LNCaP clone FGC (cell line): ENCODE results near the gene RPS6KA4.

ENCODE experiments used
- DNase-seq: peaks from one replicate; pipeline ENCODE4 v3.0.0-alpha.2; 2011; ENCODE audit warnings: low read depth
- H3K4me3 ChIP-seq: 2 replicates; pipeline ENCODE4 v1.5.1; 2011; ENCODE audit warnings: mild to moderate bottlenecking, low read depth, low read length, control low read depth
- TF ChIP-seq, protein P1 (sequence below): IDR thresholded peaks from 2 replicates; pipeline ENCODE4 v1.5.1; 2012; ENCODE audit warnings: mild to moderate bottlenecking; ENCODE audit not compliant: control insufficient read depth, insufficient read depth; ENCODE audit errors: extremely low read depth

RPS6KA4 gene

DNA sequence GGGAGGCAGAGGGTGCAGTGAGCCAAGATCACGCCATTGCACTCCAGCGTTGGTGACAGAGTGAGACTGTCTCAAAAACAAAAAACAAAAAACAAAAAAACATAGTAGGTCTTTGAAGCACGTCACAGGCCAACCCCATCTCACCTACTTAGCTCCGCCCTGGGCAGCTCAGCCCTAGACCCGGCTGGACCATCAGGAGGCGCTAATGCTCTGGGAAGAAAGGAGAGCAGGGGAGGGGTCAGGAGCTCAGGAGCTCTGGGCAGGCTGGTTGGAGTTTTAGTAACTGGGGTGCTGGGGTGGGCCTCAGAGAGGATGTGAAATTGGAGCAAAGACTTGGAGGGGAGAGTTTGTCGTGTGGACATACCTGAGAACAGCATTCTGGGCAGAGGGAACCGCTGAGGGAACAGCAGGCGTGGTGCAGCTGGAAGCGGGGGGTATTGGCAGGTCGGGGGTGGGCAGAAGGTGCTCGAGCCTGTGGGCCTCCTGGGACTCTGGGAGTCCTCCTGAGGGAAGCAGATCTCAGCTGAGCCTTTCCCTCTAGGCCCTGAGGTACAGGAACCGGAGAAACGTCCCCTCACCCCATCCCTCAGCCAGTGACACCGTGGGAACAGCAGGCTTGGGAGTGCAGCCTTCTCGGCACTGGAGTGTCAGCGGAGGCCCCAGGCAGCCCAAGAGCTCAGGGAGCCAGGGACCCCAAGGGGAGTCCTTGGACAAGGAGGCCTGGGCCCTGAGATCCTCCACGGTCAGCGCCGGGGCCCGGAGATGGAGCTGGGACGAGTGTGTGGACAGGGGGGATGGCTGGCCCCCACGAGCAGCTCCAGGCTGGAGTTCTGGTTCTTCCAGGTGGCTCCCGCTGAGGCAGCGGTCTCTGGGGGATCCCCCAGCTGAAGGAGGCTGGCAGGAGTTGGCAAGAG, 2.2 kb upstream of the RPS6KA4 start:
- TF ChIP-seq, protein P1, sequence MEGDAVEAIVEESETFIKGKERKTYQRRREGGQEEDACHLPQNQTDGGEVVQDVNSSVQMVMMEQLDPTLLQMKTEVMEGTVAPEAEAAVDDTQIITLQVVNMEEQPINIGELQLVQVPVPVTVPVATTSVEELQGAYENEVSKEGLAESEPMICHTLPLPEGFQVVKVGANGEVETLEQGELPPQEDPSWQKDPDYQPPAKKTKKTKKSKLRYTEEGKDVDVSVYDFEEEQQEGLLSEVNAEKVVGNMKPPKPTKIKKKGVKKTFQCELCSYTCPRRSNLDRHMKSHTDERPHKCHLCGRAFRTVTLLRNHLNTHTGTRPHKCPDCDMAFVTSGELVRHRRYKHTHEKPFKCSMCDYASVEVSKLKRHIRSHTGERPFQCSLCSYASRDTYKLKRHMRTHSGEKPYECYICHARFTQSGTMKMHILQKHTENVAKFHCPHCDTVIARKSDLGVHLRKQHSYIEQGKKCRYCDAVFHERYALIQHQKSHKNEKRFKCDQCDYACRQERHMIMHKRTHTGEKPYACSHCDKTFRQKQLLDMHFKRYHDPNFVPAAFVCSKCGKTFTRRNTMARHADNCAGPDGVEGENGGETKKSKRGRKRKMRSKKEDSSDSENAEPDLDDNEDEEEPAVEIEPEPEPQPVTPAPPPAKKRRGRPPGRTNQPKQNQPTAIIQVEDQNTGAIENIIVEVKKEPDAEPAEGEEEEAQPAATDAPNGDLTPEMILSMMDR: peak; percentile 77
- no peak overlapping the region for H3K4me3 ChIP-seq
- DNase-seq: no peak

GRCh38 chr11:64357446-64357845, 1.5 kb upstream of the RPS6KA4 start:
- no peak overlapping the region for H3K4me3 ChIP-seq
- TF ChIP-seq, protein P1: no peak
- no peak for DNase-seq

DNA sequence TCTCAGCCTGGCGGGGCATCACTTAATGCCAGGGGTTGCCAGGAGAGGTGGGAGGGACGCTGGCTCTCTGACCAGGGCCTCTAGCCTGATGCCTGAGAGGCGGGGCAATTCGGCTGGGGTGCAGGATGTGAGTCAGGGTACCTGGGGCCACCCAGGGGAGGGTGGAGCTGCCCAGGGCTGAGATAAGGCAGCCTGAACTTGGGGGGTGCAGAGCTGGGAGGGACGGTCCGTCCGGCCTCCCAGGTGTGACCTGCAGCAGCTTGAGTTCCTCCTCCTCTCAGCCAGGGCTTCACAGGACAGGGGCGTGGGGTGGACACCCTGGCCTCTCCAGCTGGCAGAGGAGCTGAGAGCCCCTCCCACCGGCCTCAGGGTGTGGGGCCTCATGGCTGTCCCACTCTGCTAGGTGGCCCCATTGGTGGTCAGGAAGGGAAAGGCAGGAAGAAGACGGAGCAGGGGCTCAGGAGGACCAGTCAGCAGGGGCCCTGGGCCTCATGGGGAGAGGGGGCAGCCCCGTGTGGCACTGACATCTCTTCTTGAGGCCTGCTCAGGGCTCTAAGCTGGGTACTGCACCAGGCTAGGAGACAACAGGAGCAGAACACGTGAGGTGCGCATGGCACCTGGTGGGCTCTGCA, 942 bp upstream of the RPS6KA4 start:
- no peak for DNase-seq
- TF ChIP-seq, protein P1: no peak
- H3K4me3 ChIP-seq: peak overlapping the region; percentile 70

- H3K4me3 ChIP-seq: peak overlapping the region; percentile 70
- TF ChIP-seq, protein P1: no peak
- DNase-seq: no peak
Measured at GRCh38 chr11:64358536-64358906, 441 bp upstream of the RPS6KA4 start.

DNA sequence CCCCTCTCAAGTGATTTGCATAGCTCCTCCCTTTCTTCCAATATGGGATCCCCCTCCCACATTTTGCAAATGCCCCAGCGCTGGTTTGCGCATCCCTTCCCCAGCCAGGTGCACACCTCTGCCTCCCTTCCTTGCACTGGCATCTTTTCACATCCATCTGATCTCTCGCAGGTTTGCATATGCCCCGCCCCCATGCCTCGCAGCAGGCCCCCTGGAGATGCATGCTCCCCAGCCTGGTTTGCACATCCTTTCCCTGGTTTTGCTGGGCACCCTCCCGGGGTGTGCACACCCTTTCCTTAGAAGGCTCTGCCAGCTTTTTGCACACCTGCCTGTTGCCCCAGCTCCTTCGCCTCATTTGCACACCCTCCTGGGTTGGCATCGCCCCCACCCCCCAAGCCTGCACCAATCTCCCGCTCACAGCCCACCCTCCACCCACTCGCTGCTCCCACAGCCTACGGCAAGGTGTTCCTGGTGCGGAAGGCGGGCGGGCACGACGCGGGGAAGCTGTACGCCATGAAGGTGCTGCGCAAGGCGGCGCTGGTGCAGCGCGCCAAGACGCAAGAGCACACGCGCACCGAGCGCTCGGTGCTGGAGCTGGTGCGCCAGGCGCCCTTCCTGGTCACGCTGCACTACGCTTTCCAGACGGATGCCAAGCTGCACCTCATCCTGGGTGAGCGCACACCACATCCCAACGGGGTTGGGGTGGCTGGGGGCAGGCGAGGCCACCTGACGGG, 917 bp downstream of the RPS6KA4 start:
- peak; percentile 21 for DNase-seq
- peak overlapping the region; percentile 70 for H3K4me3 ChIP-seq
- TF ChIP-seq, protein P1: peak; percentile 75

DNA sequence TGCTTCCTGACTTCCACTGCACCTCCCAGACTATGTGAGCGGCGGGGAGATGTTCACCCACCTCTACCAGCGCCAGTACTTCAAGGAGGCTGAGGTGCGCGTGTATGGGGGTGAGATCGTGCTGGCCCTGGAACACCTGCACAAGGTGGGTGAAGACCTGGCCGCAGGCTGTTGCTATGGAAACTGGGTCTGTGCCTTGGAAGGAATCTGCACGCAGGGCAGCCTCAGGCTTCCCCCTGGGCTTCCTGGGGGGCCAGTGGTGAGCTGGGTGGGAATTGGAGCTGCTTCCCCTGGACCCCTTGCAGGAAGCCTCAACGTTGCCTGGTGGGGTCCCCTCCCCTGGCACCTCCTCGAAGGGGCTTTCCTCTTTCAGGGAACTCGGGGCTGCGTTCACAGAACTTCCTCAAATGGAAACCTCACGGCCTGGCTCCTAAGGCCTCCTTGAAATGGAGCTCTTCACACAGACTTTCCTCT, 1.5 kb downstream of the RPS6KA4 start:
- peak overlapping the region; percentile 70 for H3K4me3 ChIP-seq
- TF ChIP-seq, protein P1: no peak
- DNase-seq: no peak
